OCI-LY1 (cell line): ENCODE measurements around the gene ZDHHC12.

Experiments used
- H2AFZ ChIP-seq: fragments of 200-600 bp; sonication (generic), shearing (Covaris generic); 2 replicates; pipeline ENCODE4 v1.6.0; 2014; ENCODE audit warnings: antibody characterized with exemption, mild to moderate bottlenecking, low read length
- H3F3A ChIP-seq: fragments of 200-600 bp; sonication (generic), shearing (Covaris generic); 2 replicates; pipeline ENCODE4 v1.6.0; 2014; ENCODE audit warnings: mild to moderate bottlenecking, antibody characterized with exemption, low read length, moderate library complexity; ENCODE audit not compliant: insufficient read depth
- H3K27ac ChIP-seq: fragments of 200-600 bp; sonication (generic); 2 replicates; pipeline ENCODE4 v1.5.1; 2014; ENCODE audit warnings: low read length, mixed run types, mild to moderate bottlenecking, low read depth; ENCODE audit not compliant: poor library complexity, severe bottlenecking
- H3K27me3 ChIP-seq: fragments of 200-600 bp; sonication (generic); 2 replicates; pipeline ENCODE4 v1.6.0; 2014; ENCODE audit warnings: antibody characterized with exemption, mild to moderate bottlenecking, low read length, moderate library complexity; ENCODE audit not compliant: insufficient read depth
- H3K36me3 ChIP-seq: fragments of 200-600 bp; sonication (generic); 2 replicates; pipeline ENCODE4 v1.6.1; 2014; ENCODE audit warnings: mild to moderate bottlenecking, antibody characterized with exemption, low read length, moderate library complexity, mixed read lengths; ENCODE audit not compliant: insufficient read depth
- H3K4me1 ChIP-seq: fragments of 200-600 bp; sonication (generic); 2 replicates; pipeline ENCODE4 v1.5.1; 2014; ENCODE audit warnings: mild to moderate bottlenecking, low read length, moderate library complexity; ENCODE audit not compliant: insufficient read depth, severe bottlenecking
- H3K4me2 ChIP-seq: fragments of 200-600 bp; sonication (generic), shearing (Covaris generic); 2 replicates; pipeline ENCODE4 v1.6.1; 2014; ENCODE audit warnings: low read length
- H3K4me3 ChIP-seq: fragments of 200-600 bp; sonication (generic); 2 replicates; pipeline ENCODE4 v1.5.1; 2014; ENCODE audit warnings: low read length, low read depth, mild to moderate bottlenecking, mixed read lengths; ENCODE audit not compliant: poor library complexity, severe bottlenecking
- H3K79me2 ChIP-seq: fragments of 200-600 bp; shearing (Covaris generic); 2 replicates; pipeline ENCODE4 v1.6.1; 2016; ENCODE audit warnings: mixed run types, low read length, mixed read lengths; ENCODE audit not compliant: insufficient read depth
- H3K9ac ChIP-seq: fragments of 200-600 bp; sonication (generic), shearing (Covaris generic); 2 replicates; pipeline ENCODE4 v1.6.1; 2014; ENCODE audit warnings: mild to moderate bottlenecking, low read length, mixed read lengths
- H3K9me2 ChIP-seq: fragments of 200-600 bp; sonication (generic), shearing (Covaris generic); 2 replicates; pipeline ENCODE4 v1.6.1; 2014; ENCODE audit warnings: low read depth, mild to moderate bottlenecking, low read length, mixed read lengths
- H3K9me3 ChIP-seq: fragments of 200-600 bp; shearing (Covaris generic); 2 replicates; pipeline ENCODE4 v1.6.1; 2014; ENCODE audit warnings: low read length, mixed read lengths
- H4K20me1 ChIP-seq: fragments of 200-600 bp; sonication (generic), shearing (Covaris generic); 2 replicates; pipeline ENCODE4 v1.6.0; 2016; ENCODE audit warnings: mild to moderate bottlenecking, low read length; ENCODE audit not compliant: insufficient read depth
- CTCF ChIP-seq: fragments of 200-600 bp; sonication (generic), shearing (Covaris generic); IDR thresholded peaks from 2 replicates; pipeline ENCODE4 v1.5.1; 2017; ENCODE audit warnings: mild to moderate bottlenecking, antibody characterized with exemption, low read length, moderate library complexity, mixed read lengths
- EZH2 ChIP-seq: fragments of 200-600 bp; sonication (generic), shearing (Covaris generic); IDR thresholded peaks from 2 replicates; pipeline ENCODE4 v1.8.0; 2017; ENCODE audit warnings: borderline replicate concordance, mixed run types, mild to moderate bottlenecking, antibody characterized with exemption, low read length, moderate library complexity, mixed read lengths

The ZDHHC12 gene

DNA sequence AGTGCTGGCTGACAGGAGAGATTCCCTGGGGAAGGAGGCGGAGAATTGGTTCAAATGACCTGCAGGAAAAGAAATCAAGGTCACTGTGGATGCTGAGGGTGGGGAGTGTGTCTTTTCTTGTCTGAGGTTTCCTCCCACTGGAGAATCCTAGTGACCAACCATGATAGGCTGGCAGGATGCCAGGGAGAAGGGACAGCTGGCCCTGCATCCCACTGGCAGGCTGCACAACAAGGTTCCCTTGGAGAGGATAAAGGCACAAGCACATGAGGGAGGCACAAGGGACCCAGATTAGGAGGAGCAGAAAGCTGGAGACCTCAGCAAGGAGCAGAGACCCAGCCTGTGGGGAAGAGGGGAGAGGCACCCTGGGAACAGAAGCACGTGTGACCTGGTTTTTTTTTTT is 11.4 kb upstream of the ZDHHC12 start:
- H3K4me1 ChIP-seq: peaks cover 4% of the 10 kb centered on the region
- H4K20me1 ChIP-seq: no peaks in the 10 kb centered on the region
- H3K27me3 ChIP-seq: no peaks in the 10 kb centered on the region
- no peaks in the 10 kb centered on the region for H3F3A ChIP-seq
- H3K36me3 ChIP-seq: peaks cover 13% of the 10 kb centered on the region; the same call in 1 of the 2 replicates
- no peak overlapping the region for H3K4me3 ChIP-seq
- H3K9me2 ChIP-seq: no peaks in the 10 kb centered on the region
- no peak overlapping the region for H2AFZ ChIP-seq
- TF ChIP-seq CTCF: no peak
- TF ChIP-seq EZH2: no peak
- no peak overlapping the region for H3K4me2 ChIP-seq
- no peaks in the 10 kb centered on the region for H3K79me2 ChIP-seq
- H3K9ac ChIP-seq: no peak overlapping the region
- H3K27ac ChIP-seq: no peak overlapping the region
- H3K9me3 ChIP-seq: no peaks in the 10 kb centered on the region

DNA sequence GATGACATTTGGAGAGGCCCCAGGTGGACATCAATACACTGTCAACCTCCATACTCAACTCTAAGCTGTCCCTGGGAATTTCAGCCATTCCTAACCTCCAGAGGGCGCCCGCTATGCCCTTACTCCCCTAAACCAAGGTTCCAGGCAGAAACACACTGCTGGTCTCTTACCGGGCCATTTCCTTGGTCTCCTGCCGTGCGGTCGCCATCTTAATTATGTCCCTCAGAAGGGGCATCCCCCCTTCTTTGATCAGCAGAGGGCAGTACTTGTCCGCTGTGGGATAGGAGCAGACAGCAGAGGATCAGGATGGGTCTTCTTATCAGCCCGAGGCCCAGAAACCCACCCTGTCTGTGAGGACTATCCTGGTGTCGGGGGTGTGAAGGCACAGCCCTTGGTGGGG is 9.3 kb upstream of the ZDHHC12 start:
- no peaks in the 10 kb centered on the region for H4K20me1 ChIP-seq
- H3K9me2 ChIP-seq: no peaks in the 10 kb centered on the region
- no peak overlapping the region for H3K4me3 ChIP-seq
- no peaks in the 10 kb centered on the region for H3K79me2 ChIP-seq
- H3K27ac ChIP-seq: no peak overlapping the region
- H3K4me2 ChIP-seq: peak overlapping the region; percentile 10; the same call in 1 of the 2 replicates
- H3F3A ChIP-seq: no peaks in the 10 kb centered on the region
- TF ChIP-seq CTCF: peak; percentile 65
- no peak for TF ChIP-seq EZH2
- H3K36me3 ChIP-seq: peaks cover 13% of the 10 kb centered on the region; the same call in 1 of the 2 replicates
- no peaks in the 10 kb centered on the region for H3K9me3 ChIP-seq
- H3K9ac ChIP-seq: no peak overlapping the region; the same call in 1 of the 2 replicates
- H2AFZ ChIP-seq: no peak overlapping the region
- H3K4me1 ChIP-seq: peaks cover 7% of the 10 kb centered on the region
- no peaks in the 10 kb centered on the region for H3K27me3 ChIP-seq

DNA sequence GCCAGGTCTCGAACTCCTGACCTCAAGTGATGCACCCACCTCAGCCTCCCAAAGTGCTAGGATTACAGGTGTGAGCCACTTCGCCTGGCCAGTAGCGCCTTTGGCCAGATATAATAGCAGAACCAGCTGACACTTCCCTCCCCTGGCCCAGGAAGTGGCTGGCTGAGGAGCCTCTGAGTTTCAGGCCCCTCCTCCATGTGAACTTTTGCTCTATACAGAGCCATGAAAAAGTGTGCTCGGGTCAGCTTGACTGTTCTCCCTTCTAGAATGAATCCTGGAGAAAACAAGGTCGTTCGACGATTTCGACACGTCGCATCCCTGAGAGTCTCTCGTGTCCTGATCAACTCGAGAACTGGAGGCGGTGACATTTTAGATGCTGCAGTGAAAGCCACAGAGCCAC is 8.6 kb upstream of the ZDHHC12 start:
- Histone ChIP-seq H4K20me1 (no peaks in the 10 kb centered on the region), H3F3A (no peaks in the 10 kb centered on the region), H3K9ac (no peak overlapping the region), H3K4me1 (peaks cover 14% of the 10 kb centered on the region), H3K4me2 (no peak overlapping the region), H3K36me3 (peaks cover 13% of the 10 kb centered on the region; the same call in 1 of the 2 replicates), H3K27ac (no peak overlapping the region), H3K4me3 (no peak overlapping the region), H2AFZ (no peak overlapping the region), H3K27me3 (no peaks in the 10 kb centered on the region), H3K9me2 (no peaks in the 10 kb centered on the region), H3K9me3 (no peaks in the 10 kb centered on the region), H3K79me2 (no peaks in the 10 kb centered on the region)
- TF ChIP-seq CTCF: no peak
- no peak for TF ChIP-seq EZH2
